Neural progenitor cell (in vitro differentiated cells): ENCODE data around the gene ARMH4.

Source experiments
- EZH2 ChIP-seq: fragments of 200-600 bp; sonication (generic); IDR thresholded peaks from 2 replicates; pipeline ENCODE4 v1.6.1; 2017; ENCODE audit warnings: antibody characterized with exemption, mild to moderate bottlenecking, moderate library complexity
- TF ChIP-seq, protein P1 (sequence below): fragments of 200-600 bp; sonication (generic); IDR thresholded peaks from 2 replicates; pipeline ENCODE4 v1.5.1; 2017; ENCODE audit warnings: antibody characterized with exemption, mild to moderate bottlenecking

GRCh38 chr14:58002618-58003017 lies 149.4 kb downstream of the ARMH4 start:
- TF ChIP-seq, protein P1, sequence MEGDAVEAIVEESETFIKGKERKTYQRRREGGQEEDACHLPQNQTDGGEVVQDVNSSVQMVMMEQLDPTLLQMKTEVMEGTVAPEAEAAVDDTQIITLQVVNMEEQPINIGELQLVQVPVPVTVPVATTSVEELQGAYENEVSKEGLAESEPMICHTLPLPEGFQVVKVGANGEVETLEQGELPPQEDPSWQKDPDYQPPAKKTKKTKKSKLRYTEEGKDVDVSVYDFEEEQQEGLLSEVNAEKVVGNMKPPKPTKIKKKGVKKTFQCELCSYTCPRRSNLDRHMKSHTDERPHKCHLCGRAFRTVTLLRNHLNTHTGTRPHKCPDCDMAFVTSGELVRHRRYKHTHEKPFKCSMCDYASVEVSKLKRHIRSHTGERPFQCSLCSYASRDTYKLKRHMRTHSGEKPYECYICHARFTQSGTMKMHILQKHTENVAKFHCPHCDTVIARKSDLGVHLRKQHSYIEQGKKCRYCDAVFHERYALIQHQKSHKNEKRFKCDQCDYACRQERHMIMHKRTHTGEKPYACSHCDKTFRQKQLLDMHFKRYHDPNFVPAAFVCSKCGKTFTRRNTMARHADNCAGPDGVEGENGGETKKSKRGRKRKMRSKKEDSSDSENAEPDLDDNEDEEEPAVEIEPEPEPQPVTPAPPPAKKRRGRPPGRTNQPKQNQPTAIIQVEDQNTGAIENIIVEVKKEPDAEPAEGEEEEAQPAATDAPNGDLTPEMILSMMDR, result no peak
- no peak for TF ChIP-seq EZH2
